Fibroblast of the conjunctiva (primary cell): ENCODE data around the gene VIPR2.

ENCODE experiments used
- DNase-seq: peaks from one replicate; pipeline ENCODE4 v3.0.0-alpha.2; 2010; ENCODE audit warnings: low read depth

The VIPR2 gene

GRCh38 chr7:159042103-159042502 lies 102.6 kb downstream of the VIPR2 start:
- DNase-seq: no peak

GRCh38 chr7:159040912-159041711 lies 103.6 kb downstream of the VIPR2 start:
- no peak for DNase-seq

DNA sequence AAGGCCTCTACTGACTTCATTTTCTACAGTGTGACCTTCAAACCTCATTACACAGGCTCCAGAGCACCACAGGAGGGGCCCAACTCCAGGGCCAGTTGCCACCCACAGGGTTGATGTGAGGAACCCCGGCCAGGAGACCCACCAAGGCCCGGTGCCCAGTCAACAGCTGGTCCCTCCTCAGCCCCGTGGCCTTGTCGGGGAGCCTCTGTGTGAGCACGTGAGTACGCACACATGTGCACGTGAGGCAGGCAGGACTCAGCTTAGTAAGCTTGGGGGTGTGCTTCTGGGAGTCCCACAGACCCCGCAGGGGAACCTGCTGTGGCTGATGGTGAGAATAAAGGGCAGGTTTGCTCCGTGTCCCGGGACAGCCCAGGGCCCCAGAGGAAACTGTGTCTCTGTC lies 104.5 kb downstream of the VIPR2 start:
- no peak for DNase-seq

- DNase-seq: no peak
Measured at GRCh38 chr7:159039716-159040115, 105.0 kb downstream of the VIPR2 start.

GRCh38 chr7:159038066-159038465 lies 106.6 kb downstream of the VIPR2 start:
- no peak for DNase-seq

- no peak for DNase-seq
Measured at GRCh38 chr7:159036916-159037605, 107.6 kb downstream of the VIPR2 start.

- no peak for DNase-seq
Measured at GRCh38 chr7:159035571-159036073, 109.0 kb downstream of the VIPR2 start.

- no peak for DNase-seq
Measured at GRCh38 chr7:159034988-159035387, 109.7 kb downstream of the VIPR2 start.

DNA sequence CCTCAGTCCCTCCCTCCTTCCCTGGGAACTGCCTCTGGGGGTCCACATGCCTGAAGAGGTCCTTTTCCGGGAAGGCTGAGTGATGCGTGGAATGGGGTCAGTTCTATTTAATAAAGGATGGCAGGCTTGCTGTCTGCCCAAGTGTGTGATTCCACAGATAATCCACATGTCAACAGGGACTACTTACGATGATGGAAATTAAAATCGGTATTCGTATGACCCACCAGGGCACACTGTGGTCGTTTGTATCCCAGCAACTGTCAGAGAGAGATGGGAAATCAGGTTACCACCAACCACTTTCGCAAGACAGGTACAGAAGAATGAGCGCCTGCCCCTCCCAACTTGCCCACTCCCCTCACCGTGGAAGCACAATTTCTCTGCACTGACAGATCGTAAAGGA lies 110.3 kb downstream of the VIPR2 start:
- DNase-seq: no peak

DNA sequence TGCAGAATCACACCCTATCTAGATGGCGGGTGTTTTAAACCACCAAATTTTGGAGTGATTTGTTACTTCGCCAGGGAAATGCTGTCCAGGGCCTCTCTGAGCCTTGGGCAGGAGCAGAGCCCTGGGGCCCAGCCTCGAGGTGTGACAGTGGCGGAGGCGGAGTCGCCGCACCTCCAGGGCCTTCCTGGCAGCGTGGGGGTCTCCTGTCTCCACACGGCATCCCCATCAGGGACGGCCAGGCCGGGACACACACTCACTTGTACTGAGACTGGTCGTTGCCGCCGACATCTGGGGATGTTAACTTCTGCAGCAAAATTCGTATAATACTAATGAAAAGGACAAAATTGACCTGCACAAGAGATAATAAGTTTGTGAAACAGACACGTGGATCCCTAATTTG lies 110.7 kb downstream of the VIPR2 start:
- DNase-seq: no peak

- no peak for DNase-seq
Measured at GRCh38 chr7:159033473-159033825, 111.2 kb downstream of the VIPR2 start.

DNA sequence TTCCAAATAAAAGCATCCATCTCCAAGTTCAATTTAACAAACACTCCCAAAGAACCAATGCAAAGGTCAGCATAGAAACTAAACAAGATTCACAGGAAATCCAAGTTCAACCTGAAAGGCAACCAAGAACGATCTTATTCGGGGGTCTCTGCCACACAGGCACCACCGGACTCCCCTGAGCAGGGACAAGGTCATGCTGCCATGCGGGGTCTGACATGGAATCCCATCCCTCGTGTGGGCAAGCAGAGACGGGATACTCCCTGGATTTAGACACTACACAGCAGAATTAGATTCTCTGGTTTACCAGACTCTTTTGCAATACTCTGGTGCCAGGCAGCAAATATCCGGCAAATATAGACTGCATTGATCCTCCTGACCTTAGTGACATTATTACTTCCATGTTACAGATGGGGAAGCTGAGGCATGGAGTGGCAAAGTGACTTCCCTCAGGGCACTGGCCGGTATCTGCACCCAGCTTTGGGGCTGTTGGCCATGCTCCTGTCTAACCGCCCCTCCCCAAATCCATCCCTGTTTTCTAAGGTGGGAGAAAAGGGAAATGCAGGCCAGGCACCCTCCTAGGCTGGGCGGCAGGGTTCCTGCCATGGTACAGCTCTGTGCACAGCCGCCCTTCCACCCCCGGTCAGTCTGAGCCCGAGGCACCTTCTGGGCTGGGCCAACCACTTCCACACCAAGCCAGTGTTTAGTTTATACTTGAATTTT lies 111.8 kb downstream of the VIPR2 start:
- DNase-seq: no peak

DNA sequence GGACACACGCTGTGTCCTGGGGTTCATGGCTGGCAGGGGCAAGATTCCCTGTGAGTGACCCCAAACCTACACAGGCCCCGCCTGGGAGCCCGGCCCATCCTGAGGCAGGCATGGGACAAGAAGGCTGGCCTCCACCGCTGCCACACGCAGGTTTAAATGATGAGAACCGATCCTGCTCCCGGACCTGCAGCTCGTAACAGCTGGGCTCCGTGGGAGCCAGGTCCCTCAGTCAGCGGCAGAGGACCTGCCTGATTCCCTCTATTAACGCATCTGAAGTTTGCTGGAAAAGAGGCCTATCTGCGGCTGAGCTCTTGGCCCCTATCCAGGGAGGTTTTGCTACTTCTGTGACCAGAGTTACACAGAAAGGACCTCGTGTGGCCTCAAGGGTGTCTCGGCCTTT lies 112.3 kb downstream of the VIPR2 start:
- no peak for DNase-seq

- DNase-seq: no peak
Measured at GRCh38 chr7:159031750-159032149, 112.9 kb downstream of the VIPR2 start.

DNA sequence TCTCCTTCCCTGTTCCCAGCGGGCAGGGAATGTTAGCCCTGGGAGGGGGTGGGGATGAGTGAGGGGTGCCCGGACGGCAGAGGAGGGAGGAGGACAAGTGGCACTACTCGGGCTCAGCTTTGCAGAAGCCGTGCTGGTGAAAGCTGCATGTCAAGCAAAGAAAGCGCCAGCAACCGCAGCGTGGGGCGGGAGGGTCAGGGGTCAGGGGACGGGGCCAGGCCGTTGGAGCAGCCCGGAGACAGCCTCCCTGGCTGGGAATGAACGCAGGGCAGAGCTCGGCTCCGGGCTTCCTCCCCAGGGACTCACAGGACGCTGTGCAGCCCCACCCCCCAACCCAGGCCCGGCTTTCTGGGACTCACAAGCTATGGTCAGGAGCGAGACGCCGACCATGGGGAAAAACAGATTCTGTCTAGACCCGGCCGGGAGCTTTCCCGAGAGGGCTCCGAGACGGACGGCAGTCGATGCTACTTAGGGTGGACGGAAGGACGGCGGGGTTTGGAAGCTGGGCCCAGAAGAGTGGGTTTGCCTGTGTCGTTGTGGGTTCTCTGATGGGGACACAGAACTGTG lies 113.4 kb downstream of the VIPR2 start:
- no peak for DNase-seq

GRCh38 chr7:159030490-159031134 lies 114.1 kb downstream of the VIPR2 start:
- no peak for DNase-seq

DNA sequence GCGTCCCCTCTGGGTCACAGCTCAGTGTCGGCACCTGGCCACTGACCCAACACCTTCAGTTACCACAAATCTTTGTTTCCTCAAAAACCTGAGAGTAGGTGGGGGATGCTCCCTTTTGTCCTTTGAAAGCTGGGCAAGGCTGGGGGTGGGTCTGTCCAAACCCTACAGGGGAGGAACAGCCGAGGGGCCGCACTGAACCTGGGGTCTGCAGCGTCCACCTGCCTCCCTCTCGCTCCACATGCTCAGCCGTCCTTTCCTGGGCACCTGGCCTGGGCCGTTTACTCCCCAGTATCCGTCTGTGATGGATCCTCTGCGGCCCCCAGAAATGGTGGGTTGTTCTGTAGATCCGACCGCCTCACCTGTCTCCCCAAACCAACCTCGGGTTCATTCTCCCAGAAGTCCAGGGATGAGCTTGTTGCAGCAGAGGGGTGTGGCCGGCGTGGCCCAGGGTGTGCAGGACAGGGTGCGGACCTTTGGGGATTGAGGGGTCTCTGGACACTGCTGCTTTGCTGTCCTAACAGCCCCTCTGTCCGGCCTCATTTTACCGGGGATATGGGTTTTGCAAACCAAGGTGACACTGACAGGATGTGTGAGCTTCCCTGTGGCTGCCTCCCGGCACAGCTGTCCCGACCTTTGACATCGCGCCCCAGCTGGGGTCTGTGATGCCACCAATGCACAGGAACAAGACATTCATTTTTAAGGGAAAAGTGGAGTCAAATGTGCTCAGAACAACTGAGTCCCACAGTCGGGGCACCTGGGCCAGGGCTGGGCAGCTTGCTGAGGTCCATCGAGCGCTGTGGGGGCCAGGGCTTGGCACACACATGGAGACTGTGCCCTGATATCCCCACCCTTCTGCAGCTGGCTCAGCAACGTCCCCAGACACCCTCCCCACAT lies 115.9 kb downstream of the VIPR2 start:
- no peak for DNase-seq

GRCh38 chr7:159027789-159028507 lies 116.7 kb downstream of the VIPR2 start:
- DNase-seq: no peak

DNA sequence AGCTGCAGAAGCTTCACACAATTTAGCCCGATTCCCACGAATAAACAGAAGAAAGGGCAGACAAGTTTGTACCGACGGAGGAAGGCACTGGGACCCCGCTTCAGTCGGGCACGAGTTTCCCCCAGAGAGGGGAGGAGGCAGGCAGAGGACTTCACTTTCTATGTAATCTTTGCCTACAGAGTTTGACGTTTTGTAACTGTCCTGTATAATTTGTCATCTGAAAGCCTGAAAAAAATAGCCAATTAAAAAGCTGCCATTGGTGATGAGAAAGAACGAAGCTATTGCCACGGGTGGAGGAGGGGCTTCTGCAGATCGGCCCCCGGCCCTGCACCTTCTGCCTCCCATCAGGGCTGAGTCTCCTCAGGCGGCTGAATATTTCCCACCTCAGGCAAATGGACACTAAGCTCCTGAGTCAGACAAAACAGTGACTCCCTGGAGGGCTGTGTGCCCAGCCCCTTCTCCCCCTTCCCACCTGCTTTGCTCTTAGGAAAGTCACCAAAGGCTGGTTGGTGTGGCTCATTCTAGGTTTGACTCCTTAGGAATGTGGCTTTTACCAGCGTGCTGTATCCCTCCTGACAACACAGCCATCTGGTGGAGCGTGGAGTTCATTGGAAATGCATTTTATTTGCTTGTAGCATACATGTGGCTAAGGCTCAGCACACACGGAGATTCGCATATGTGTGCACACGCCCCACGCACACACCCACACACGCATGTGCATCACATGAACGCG lies 117.4 kb downstream of the VIPR2 start:
- no peak for DNase-seq
